C4-2B (cell line): ENCODE results near the gene C6orf118.

Source experiments
- CTCF ChIP-seq: fragments of 450-650 bp; conservative IDR thresholded peaks from 2 replicates; pipeline ENCODE4 v1.5.1; 2017; ENCODE audit warnings: mild to moderate bottlenecking
- ZFX ChIP-seq: fragments of 450-650 bp; IDR thresholded peaks from 2 replicates; pipeline ENCODE4 v1.6.1; 2017

GRCh38 chr6:165243801-165244200 is 65.6 kb downstream of the C6orf118 start:
- TF ChIP-seq CTCF: no peak
- no peak for TF ChIP-seq ZFX
